ENCODE measurements around the gene AMMECR1. TPM values are rescaled to one million over a fixed set of nuclear protein-coding genes. Genes with fewer than 3 reads are reported as not detected.

Gene AMMECR1
- total and polyA plus RNA-seq, 2 of the 8 experiments (the other 6 are each of a cell fraction or from before 2014, with no cell fraction given) = 10.2 to 21.2 TPM

GRCh38 chrX:110308220-110308619 lies 9.7 kb downstream of the AMMECR1 start:
- H3K9me3 ChIP-seq (ENCODE audit: insufficient read depth in 2 of 2, low read depth in 1 of 2, low read length in 1 of 2) = no peaks in the 10 kb centered on the region
- no peak overlapping the region for H2BK12ac ChIP-seq (ENCODE audit: low read depth, low read length)
- H3K23me2 ChIP-seq (ENCODE audit: low read depth, low read length) = no peaks in the 10 kb centered on the region
- TF ChIP-seq EP300 (IDR thresholded peaks at IDR 0.05; ENCODE audit: borderline replicate concordance in 1 of 2, low read depth in 2 of 2, low read length in 2 of 2) (no peak), CEBPB (IDR thresholded peaks at IDR 0.05; ENCODE audit: low read depth, low read length) (no peak), CTBP2 (IDR thresholded peaks at IDR 0.05; ENCODE audit: borderline replicate concordance, insufficient read depth, insufficient read length, low read length) (no peak), BRCA1 (IDR thresholded peaks at IDR 0.05; ENCODE audit: low read depth, low read length) (no peak), KDM4A (IDR thresholded peaks at IDR 0.05; ENCODE audit: low read depth, low read length, severe bottlenecking) (no peak), TAF1 (IDR thresholded peaks at IDR 0.05; ENCODE audit: low read depth, low read length) (no peak), EZH2 (IDR thresholded peaks at IDR 0.05; ENCODE audit: low read depth, low read length, severe bottlenecking) (no peak)
- no peak overlapping the region for H3K4me2 ChIP-seq (ENCODE audit: insufficient read depth in 1 of 2, low read depth in 2 of 2, low read length in 2 of 2)
- H3K27ac ChIP-seq (ENCODE audit: low read depth, low read length) = no peak overlapping the region
- no peak overlapping the region for H2AFZ ChIP-seq (ENCODE audit: low read length)
- no peak overlapping the region for H3K9ac ChIP-seq (replicated peaks in 1 of 4; ENCODE audit: extremely low read depth in 1 of 4, low read depth in 3 of 4, low read length in 3 of 4)
- H2BK20ac ChIP-seq (ENCODE audit: low read length) = no peak overlapping the region
- H3K18ac ChIP-seq (ENCODE audit: extremely low read depth, low read length) = no peak overlapping the region
- no peak overlapping the region for H3K56ac ChIP-seq (replicated peaks; ENCODE audit: insufficient read length, low read depth, low read length)
- H3K4me1 ChIP-seq (replicated peaks in 1 of 4; ENCODE audit: control insufficient read depth in 3 of 4, insufficient read depth in 4 of 4, low read length in 3 of 4) = peaks cover 0 to 10% (median 2%) of the 10 kb centered on the region in 4 experiments; a peak in 2 of 7 replicates
- ChIA-PET CTCF (ENCODE audit: partially characterized antibody) (no interaction called here), POLR2A (ENCODE audit: partially characterized antibody) (interaction anchor here (0.7 kb wide), 1 partner anchor 1313 kb away, joined by 3 read pairs; no protein-coding TSS in a partner anchor)
- H3K14ac ChIP-seq (ENCODE audit: insufficient read length) = no peak overlapping the region
- no peak overlapping the region for H4K8ac ChIP-seq (ENCODE audit: extremely low read depth, insufficient read depth, low read length)
- no peak overlapping the region for H4K91ac ChIP-seq (replicated peaks; ENCODE audit: insufficient read length, low read length)
- H2BK5ac ChIP-seq (ENCODE audit: low read depth, low read length) = no peak overlapping the region
- peaks cover 0 to 3% of the 10 kb centered on the region in 2 experiments for H4K20me1 ChIP-seq (replicated peaks in 1 of 2; ENCODE audit: control insufficient read depth in 1 of 2, insufficient read depth in 2 of 2, low read length in 2 of 2)
- no peak overlapping the region for H2BK15ac ChIP-seq (ENCODE audit: low read length)
- H3K36me3 ChIP-seq (ENCODE audit: control insufficient read depth in 2 of 4, insufficient read depth in 4 of 4, low read length in 3 of 4) = no peaks in the 10 kb centered on the region
- no peak overlapping the region for H2BK120ac ChIP-seq (replicated peaks; ENCODE audit: low read depth, low read length)
- no peaks in the 10 kb centered on the region for H3K27me3 ChIP-seq (replicated peaks in 1 of 4; ENCODE audit: control insufficient read depth in 3 of 4, extremely low read depth in 1 of 4, insufficient read depth in 3 of 4, low read length in 3 of 4)
- H2AK5ac ChIP-seq (ENCODE audit: low read depth, low read length) = no peak overlapping the region
- no peak overlapping the region for H3K4me3 ChIP-seq (ENCODE audit: extremely low read depth in 1 of 4, insufficient read depth in 2 of 4, low read depth in 3 of 4, low read length in 4 of 4)
- no peak overlapping the region for H3K4ac ChIP-seq (replicated peaks; ENCODE audit: insufficient read length, low read depth, low read length)
- DNase-seq (ENCODE audit: low read depth in 1 of 2, low spot score in 2 of 2) (no peak), FAIRE-seq (no peak)
- no peaks in the 10 kb centered on the region for H3K79me1 ChIP-seq (ENCODE audit: low read depth, low read length)
- H3K79me2 ChIP-seq (ENCODE audit: control insufficient read depth in 1 of 2, insufficient read depth in 2 of 2, low read length in 2 of 2) = peaks cover 0 to 77% of the 10 kb centered on the region in 2 experiments; a peak in 3 of 4 replicates
- H4K5ac ChIP-seq (ENCODE audit: insufficient read length, low read depth, low read length) = no peak overlapping the region
- H3K23ac ChIP-seq (ENCODE audit: insufficient read length) = no peak overlapping the region
- 84% methylated on average over 2 of the region's 2 CpGs; no CpG with 5 or more reads in 1 of the 2 experiments for WGBS, 2 experiments (ENCODE audit: extremely low coverage in 1 of 2, insufficient coverage in 1 of 2, insufficient read length in 1 of 2, insufficient replicate concordance in 2 of 2, low coverage in 1 of 2, low lambda C conversion rate in 2 of 2, missing lambda C conversion rate in 1 of 2)
